GM18907 (cell line): Measurements from ENCODE around the gene NFYC.

Experiments
- ATAC-seq: cut with Tn5 transposase; IDR thresholded peaks from one replicate; pipeline ENCODE4 v1.9.1; 2021; ENCODE audit warnings: mild to moderate bottlenecking, moderate library complexity; ENCODE audit not compliant: unreplicated experiment

The NFYC gene

DNA sequence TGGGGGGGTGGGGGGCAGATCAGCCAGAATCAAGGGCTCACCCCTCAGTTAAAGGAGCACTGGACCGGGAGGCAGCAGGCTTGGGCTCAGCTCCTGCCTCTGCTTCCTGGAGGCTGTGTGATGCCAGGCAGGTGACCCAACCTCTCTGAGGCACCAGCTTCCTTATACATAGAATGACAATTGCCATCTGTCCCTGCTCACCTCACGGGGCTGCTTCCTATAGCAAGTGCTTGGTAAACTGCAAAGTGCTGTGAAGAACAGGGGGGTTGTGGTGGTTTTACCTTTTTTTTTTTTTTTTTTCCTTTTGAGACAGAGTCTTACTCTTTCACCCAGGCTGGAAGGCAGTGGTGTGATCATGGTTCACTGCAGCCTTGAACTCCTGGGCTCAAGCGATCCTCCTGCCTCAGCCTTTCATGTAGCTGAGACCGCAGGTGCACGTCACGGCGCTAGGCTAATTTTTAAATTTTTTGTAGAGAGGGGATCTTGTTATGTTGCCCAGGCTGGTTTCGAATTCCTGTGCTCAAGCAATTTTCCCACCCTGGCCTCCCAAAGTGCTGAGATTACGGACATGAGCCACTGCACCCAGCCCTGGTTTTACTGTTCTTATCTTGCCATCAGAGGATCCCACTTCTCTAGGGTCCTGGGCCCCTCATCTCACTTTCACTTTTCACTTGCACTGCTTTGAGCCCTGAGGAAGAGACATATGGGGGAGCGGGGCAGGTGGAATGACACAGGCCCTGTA lies 103.6 kb downstream of the NFYC start:
- ATAC-seq, result no peak

DNA sequence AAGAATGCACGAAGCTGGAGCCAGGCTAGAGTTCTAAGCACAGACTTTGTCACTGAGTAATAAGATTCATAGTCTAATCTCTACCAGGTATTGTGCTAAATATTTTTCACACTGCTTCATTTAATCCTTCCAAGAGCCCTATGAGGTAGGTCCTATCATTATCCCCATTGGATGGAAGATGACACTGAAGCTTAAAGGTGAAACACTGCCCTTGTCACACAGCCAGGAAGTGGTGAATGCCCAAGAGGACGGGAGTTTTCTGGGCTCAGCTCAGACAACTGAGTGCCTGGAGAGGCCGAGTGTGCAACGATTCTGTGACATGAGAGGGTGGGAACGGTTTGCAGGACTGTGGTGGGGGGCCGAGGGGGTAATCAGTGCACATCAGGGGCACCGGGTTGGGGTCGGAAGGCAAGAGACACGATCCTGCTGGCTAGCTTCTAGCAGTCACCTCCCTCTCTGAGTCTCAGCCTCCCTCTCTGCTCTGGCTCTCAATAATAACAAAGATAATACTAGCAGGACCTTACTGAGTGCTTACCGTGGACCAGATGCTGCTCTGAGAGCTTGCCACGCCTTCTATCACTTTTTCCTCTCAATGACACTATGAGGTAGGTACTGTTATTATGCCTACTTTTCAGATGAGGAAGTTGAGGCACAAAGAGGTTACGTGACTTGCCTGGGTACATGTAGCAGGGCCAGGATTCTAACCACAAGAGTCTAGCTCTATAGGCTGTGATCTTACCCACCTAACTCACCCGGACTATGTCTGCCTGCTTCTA lies 104.5 kb downstream of the NFYC start:
- no peak for ATAC-seq

DNA sequence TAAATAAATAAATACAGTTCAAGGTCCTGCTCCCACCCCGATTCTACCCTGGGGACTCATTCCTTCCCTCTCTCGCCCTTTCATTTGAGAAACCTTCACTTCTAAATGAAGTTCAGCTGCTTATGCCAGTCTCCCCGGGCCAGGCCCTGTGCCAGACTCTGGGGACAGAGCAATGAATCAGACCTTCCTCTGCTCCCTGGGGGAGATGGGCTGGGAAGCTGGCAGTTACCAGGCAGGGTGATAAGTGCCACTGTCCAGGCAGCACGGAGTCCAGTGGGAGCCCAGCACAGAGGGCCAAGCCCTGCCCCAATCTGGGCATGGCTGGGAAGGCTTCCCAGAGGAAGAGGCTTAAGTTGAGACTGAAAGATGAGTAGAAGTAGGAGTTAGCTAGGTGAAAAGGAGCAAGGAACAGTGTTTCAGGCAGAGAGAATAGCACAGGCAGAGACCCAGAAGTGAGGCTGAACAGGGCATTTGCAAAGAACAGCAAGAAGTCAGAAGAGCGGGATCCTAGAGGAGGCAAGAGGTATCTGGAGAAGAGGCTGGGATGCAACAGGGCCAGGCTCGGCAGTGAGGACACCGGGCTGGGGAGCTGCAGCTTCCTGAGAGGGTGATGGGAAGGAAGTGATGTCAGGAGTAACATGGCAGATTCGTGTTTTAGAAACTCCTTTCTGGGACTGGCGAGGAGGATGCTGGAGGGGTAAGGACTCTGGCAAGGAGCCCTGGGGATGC lies 105.6 kb downstream of the NFYC start:
- ATAC-seq, result no peak

DNA sequence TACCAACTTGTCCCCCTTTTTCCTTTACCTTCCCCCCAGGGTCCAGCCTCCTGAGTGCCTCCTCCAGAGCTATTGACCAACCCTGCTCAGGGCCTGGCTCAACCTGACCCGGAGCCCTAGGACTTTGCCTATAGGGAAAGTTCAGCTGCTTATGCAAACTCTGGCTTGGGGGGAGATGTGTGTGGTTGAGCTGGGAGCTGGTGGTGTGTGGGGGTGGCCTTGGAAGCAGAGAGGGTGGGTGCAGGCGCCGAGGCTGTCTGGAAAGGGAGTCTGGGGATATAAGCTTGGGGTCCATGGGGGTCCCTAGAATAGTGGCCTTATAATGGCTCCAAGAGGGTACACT lies 106.1 kb downstream of the NFYC start:
- no peak for ATAC-seq

DNA sequence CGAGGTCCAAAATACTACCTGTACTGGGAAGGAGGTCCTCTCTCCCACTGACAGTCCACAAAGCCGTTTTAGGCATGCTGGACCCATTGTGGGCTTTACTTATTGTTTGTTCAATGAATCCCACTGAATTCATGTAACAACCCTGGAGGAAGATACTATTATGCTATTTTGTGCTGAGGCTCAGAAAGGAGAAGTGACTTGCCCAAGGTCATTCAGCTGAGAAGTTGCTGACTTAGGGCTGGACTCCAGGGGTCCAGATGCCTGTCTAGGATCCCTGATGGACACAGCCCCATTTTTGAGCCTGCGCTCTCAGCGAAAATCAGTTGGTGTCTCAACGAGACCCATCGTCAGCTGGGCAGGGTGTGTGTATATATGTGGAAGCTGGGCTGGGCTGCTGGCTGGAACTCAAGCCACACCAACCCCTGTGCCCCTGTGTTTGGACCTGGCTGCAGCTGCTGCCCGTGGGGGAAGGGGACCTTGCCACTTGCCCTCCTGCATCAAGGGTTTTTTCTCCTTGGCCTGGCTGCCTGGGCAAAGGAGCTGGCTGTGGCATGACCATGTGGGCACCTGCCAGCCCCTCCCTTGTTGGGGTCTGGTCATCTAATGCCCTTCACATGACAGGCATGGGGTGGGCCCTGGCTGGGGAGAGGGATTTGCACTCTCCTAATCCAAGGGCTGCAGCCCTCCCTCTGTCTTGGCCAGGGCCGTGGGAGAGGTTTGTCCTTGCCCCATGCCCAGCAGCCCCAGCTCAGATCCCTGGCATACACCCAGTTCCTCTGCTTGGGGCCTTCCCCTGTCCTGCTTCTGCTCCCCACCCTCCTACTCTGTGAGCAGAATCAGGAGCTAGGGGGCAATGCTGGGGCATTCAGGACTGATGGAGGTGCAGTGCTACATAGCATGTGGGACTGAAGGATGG lies 107.1 kb downstream of the NFYC start:
- no peak for ATAC-seq

DNA sequence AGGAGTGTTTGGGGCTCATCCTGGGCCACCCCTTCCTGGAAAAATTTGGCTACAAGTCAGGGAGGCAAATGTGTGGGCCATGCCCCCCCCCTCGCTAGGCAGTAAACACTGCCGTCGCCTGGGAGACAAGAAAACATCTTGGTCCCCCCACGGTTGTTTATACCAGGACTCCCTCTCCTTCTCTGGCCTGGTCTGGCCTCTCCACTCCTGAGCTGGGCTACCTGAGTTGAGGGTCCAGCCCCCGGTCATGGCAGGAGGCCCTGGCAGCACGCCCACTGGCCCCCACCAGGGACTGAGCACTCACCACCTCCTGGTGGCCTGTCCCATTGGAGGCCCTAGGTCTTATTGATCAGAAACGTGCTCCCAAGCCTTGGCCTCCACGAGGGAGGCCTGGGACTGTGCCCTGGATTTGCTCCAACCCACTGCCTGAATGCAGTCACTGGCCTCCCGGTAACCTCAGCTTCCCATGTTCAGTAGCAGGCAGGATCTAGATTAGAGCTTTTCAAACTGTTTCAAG lies 107.9 kb downstream of the NFYC start:
- no peak for ATAC-seq

DNA sequence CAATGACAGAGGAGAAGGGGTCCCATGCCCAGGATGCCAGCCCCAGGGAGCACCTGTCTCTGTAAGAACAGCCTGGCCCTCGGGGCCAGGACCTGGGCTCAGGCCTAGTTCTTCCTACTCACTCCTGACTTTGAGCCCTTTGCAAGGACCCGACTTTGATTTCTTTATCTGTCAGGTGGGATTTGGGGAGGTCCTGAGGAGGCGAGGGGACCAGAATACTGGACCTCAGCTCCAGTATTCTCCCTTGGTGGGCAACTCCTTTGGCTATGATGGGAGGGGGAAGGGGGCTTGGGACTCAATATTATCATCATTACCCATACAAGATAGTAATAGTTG lies 110.2 kb downstream of the NFYC start:
- no peak for ATAC-seq

DNA sequence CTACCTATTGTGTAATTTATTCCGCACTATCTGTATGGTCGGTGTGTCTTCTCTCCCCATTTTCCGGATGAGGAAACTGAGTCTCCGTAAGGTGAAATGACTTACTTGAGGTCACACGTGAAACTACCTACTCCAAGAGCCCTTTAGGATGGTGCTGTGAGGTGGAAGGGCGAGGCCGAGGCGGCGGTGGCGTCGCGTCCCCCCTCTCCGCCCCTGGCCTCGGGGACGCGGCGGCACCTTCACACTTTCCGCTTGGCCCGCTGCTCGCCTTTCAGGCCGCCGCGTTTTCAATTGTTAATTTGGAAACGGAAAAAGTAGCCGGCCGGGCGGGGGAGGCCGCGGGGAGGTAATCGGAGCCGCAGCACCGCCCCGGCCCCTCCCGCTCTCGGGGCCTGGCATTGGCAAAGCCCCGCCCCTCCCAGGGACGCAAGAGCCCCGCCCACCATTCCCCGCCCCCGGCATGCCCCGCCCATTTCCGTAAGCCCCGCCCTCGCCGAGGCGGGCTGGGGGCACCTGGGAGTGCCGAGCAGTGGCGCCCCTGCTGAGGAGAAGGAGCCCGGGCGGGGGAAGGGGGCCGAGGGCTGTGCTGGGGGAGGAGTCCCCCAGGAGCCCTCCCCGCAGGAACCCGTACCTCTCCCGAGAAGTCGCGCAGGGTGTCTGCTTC lies 110.7 kb downstream of the NFYC start:
- ATAC-seq, result no peak

DNA sequence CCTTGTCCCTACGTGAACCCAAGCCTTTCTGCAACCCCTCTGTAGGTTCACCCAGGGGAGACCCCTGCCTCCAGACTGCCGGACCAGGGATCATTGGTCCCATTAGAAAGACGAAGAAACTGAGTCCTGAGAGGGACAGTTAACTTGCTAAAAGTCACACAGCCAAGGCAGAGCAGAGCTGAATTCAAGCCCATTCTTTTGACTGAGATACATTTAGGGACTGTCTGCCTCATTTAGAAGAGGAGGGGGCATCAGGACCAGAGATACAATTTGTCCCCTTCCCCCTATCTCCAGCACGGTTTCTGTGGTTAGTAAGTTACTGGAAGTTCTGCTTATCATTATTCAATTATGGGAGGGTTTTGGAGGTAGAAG lies 111.2 kb downstream of the NFYC start:
- no peak for ATAC-seq

DNA sequence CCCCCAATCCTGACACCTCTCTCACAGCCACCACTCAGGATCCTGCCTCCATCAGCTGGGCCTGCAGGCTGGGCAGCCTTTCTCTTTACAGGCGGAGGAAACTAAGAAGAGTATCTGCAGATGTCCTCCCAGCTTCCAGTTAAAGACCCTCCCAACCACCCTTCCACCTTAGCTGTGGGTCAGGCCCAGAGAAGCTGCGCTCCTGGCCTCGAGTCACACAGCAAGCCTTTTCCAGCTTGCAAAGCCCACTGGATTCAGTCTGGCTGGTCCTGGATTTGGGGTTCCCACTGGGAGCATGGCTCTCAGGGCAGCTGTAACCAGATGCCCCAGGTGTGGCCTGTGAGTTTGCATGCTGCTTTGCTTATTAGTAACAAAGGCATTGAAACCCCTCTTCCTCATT lies 111.9 kb downstream of the NFYC start:
- ATAC-seq, result no peak

DNA sequence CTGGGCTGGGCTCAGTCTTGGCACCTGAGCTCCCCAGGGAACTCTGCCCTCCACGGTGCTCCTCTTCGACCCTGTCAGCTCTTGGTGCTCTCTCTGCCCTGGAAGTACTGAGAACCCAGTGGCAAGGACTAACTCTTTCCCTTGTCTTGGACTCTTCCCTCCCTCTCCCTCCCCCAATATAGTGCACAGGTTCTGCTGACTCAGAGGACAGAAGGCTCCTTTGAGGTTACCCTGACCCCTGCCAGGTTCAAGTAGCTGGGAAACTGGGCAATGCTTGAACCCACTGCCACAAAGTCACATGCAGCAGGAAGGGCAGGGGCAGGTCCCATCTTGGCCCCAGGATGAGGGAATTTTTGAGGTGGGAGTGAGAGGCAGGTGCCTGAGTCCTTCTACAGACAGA lies 112.4 kb downstream of the NFYC start:
- no peak for ATAC-seq

DNA sequence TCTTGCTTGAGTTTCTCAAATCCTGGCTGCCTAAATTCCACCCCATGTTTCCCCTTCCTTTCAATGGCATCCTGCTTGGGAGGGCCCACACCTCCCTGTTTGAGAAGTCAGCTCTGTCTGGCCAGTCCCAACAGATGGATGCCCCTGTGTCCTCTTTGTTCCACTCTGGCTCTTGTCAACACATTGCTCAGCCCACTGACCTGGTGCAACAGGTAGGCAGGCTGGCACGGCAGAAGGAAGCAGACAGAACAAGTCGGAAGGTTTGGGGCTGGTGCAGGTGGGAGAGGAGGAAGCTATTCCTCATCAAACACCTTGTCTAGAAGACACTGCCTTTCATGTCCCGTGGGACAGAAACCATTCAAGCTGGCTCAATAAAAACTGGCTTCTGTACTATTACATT lies 114.7 kb downstream of the NFYC start:
- no peak for ATAC-seq

DNA sequence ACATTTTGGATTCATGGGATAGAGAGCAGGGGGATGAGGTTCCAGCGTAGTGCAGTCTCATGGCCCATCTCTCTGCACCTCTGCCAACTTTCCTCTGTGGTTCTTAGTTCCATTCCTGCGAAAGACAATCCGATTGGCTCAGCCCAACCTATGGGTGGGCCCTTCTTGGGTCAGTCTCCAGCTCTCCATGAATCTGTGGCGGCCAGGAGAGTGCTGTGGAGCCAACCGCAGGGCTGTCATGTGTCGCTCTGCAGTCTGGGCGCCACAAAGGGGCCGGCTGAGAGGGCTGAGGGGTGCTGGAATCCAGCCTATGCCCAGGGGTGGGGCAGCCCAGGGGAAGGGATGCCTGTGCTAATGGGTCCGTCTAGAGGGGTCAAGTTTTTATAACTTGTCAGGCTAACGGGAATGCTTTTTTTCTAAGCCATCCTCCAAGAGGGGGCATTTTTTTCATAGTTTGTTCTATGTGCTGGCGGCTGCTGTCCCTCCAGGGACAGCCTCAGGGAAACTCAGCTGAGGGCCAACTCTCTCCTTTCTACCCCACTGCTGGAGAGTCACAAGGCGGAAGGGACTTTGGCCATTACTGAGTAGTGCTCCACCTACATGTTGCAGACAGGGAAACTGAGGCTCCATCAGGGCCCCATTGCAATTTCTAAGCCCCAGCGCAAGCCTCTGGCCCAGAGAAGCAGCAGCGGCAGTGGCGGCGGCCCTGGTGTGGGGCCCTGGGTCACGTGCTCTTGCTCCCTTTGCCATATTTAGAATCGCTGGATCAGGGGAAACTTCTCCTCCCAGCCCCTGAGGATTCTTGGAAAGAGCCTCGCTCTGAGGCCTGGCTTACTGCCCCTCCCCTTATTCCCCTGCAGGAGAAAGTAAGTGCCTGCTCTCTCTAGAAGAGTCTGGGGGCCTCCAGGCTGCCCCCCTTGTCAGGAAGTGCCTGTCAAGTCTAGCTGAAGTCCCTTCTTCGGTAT lies 115.5 kb downstream of the NFYC start:
- ATAC-seq, result no peak

DNA sequence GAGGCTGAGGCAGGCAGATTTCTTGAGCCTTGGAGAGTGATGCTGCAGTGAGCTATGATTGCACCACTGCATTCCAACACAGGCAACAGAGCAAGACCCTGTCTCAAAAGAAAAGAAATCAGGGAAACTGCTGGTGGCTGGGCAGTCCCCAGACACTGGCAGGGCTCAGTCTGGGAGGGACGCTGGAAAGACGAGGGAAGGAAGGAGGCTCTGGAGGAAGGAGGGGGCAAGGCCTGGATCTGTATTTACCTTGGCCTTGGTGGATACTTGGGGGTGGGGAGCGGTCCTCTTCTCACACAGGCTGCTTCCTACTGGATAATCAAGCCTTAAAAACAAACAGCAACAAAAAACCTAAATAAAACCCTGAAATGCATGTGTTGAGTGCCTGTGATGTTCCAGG lies 116.5 kb downstream of the NFYC start:
- no peak for ATAC-seq

DNA sequence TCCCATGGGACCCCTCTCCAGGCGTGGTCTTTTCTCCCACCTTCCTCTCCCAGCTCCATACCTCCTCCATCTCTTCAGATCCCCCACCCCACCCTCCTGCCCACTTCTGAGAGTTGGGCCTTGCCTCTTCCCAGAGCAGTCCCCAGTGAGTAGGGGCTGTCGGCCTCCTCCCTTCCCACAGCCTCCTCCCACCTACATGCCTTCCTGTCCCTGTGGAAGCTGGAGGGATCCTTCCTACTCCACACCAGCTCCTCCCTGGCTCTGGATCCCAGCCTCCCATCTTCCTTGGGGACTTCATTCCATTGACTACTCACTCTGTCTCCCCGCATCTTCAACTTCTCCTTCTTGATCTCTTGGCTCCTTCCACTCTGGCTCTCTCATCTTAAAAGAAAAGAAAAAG lies 116.9 kb downstream of the NFYC start:
- ATAC-seq, result no peak

DNA sequence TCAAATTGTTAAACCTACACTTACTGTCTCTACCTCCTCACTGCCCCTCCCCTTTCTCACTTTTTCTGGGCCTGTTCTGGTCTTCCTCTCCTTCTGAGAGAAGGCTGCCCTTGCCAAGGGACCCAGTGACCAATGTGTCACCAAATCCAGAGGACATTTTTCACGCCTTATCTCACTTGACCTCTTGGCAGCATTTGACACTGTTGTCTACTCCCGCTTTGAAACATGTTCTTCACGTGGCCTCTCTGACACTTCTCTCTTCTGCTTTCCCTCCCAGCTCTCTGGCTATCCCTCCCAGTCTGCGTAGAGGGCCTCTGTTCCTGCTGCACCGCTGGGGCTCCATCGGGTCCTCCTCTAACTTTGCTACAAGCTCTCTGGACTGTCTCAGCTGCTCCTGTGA lies 117.4 kb downstream of the NFYC start:
- no peak for ATAC-seq

DNA sequence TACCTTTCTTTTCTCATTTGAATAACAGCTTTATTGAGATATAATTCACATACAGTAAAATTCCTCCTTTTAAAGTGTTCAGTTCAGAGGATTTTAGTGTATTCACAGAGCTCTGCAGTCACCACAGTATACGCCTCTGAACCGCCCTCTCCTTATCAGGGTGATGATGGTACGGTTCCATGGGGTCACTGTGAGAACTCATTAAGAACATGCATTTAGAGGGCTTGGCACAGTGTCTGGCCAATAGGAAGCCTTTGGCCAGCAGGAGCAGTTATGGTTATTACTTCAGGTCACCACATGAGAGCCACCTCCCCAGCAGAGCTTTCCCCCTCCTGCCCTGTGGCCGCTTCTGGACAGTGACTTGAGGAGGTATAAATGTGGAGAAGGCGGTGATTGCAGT lies 119.4 kb downstream of the NFYC start:
- ATAC-seq, result no peak

DNA sequence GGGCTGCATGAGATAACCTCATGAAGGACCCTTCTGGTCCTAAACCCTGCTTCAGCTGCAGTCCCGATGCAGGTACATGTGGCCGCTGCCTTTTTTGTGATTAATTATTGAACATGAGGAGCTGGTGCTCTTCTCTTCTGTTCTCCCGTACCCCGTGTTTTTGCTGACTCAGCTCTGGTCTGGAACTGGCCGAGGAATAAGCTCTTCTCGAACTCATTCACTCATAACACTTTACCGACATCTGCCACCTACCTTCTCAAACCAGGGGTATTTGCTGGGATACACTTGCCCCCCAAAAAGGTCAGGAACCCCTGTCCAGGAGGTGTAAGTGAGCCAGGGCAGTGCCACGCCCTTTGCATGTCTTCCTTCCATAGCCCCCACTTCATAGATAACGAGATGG lies 123.9 kb downstream of the NFYC start:
- no peak for ATAC-seq

DNA sequence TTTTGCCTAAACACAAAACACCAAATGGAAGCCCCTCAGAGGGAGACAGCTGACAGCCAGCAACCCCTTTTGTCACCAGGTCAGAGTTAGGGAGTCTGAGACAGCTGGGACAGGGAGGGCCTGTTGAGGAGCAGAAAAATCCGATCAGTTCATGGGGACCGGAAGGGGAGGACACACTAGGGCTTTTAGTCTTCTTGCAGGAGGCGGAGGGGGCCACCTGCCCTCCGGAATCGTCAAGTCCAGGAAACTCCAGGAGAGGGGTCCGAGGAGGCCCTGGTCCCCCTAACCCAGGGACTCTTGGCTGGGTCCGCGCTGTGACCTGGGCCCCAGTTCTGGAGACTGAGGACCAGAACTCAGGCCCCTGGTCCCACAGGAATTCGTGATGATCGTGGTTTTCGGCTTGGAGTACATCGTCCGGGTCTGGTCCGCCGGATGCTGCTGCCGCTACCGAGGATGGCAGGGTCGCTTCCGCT lies 126.3 kb downstream of the NFYC start:
- peak; percentile 30 for ATAC-seq
